ENCODE results near the gene SELENOP.

The SELENOP gene

DNA sequence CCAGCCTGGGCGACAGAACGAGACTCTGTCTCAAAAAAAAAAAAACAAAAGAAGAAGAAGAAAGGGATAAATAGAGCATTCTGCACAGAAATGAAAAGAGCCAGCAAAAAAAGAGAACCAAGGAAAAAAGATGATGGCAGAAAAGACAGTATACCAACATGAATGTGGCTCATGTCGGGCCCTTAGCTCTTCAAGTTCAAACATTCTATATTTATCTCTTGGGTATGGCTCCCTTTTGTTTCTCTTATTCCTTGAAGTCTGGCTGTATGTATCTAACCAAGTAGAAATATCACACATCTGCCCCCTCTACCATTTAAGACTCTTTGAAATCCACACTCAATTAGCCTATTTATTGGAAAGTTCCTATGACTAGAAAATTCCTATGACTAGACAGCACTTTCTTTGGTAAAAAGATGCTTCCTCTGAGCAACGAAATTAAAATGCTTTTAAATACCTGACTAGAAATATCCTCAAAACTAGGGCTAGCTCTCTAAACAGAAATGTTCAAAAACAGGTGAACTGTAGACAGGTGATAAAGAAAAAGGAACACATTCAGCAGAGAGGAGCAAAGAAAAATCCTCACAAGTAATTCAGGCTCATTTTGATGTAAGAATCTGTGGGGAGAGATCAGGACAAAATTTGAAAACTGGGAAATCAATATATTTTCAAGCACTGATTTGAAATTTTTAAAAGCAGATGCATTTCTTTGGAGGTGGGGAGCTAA is 2.6 kb downstream of the SELENOP start:
- ATAC-seq, result no peak
- no peak overlapping the region for H3K27ac Mint-ChIP-seq
- H3K4me1 Mint-ChIP-seq, result peaks cover 4% of the 10 kb centered on the region
- H3K9me3 Mint-ChIP-seq, result no peaks in the 10 kb centered on the region
- H3K27me3 Mint-ChIP-seq, result no peaks in the 10 kb centered on the region
- H3K4me3 Mint-ChIP-seq, result no peak overlapping the region
- DNase-seq, result no peak

DNA sequence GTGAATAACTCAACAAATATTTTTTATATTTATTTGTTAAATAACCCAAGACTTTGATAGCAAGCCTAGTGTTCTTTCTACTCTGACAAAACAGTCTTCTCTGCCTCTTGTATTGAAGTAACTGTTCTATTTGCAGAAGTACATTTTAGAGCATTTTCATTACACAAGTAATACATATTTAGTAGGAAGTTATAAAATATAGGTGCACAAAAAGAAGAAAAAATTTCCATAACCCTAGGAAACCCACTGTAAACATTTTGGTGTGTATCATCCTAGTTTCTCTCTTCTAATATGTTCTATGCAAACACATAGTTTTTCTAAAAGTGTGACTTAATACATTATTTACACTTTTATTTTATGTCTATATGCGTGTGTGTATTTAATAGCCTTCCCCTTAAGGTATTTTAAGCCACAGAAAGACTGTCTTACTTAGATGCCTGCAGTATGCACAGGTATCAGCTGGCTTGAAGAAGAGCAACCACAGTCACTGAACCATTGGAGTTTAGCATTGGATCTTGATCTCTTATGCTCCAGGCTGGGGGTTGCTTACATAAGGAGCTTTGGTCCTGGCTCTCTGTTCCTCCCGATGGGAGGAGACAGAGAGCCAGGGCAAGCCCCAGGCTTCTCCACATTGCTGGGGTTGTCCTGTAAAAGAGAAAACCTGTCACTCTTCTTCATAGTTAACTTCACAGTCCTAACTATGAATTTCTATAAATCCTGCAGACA is 3.8 kb downstream of the SELENOP start:
- Mint-ChIP-seq H3K9me3 (no peaks in the 10 kb centered on the region), H3K27ac (no peak overlapping the region), H3K27me3 (no peaks in the 10 kb centered on the region), H3K4me1 (peaks cover 4% of the 10 kb centered on the region), H3K4me3 (no peak overlapping the region)
- DNase-seq (no peak), ATAC-seq (no peak)

DNA sequence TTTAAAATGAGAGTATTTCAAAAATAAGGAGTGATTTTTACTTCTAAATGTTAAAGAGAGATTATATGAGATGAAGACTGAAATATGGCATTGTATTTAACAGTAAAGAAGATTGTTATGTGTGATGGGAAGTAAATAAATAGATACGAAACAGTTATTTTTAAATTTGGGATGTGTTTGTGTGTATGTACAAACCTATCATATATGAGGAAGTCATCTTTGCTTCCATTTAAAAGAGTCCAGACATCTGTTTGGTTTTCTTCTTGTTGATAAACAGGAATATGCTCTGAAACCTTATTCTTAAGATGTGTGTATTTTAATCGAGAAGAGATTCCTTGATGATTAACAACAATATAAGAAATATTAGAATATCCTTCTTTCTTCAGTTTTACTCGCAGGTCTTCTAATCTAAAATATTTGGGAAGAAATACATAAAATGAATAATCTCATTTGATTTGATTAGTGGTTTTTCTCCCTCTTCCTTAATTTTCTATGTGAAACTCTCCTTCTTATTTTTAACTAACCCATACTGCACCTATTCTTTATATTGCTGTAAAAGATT is 4.9 kb downstream of the SELENOP start:
- H3K27me3 Mint-ChIP-seq, result no peaks in the 10 kb centered on the region
- peaks cover 2% of the 10 kb centered on the region for H3K4me1 Mint-ChIP-seq

DNA sequence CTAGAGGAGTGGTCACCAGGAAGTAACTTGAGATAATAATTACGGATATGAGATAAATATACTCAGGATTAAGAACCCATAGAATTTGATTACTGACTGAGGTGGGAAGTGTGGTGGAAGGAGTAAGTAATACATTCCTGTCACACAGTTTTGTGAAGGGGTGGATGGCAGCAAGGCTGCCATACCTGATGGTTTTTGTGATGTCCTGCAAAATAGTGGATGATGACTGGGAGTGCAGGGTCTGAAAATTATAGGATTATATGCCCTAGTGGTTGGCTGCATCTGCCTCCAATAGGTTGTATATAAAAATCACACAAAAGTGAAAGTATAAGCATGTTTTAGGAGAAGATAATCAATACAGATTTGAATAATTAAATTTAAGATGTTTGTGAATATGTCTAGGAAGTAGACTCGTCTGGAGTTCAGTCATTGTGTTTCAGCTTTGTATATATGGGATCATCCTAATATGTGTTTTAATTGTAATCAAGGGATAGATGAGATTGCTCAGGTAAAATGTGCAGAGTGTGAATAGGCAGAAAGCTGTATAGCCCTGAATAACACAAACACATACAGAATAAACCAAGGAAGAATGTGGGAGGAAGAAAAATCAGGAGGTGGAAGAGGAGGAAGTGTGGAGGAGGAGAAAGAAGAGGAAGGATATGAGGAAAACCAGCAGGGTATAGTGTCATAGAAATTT is 5.5 kb downstream of the SELENOP start:
- ATAC-seq (no peak), DNase-seq (no peak)
- H3K4me3 Mint-ChIP-seq, result no peak overlapping the region
- no peaks in the 10 kb centered on the region for H3K4me1 Mint-ChIP-seq
- peak overlapping the region in 1 of 2 donors; percentile 15 for H3K27ac Mint-ChIP-seq
- H3K27me3 Mint-ChIP-seq, result no peaks in the 10 kb centered on the region
- no peaks in the 10 kb centered on the region for H3K9me3 Mint-ChIP-seq

More for the DNA sequence above, 4.9 kb downstream of the SELENOP start:
- no peak for DNase-seq
- no peak overlapping the region for H3K27ac Mint-ChIP-seq
- ATAC-seq, result no peak
- H3K9me3 Mint-ChIP-seq, result no peaks in the 10 kb centered on the region
- H3K4me3 Mint-ChIP-seq, result no peak overlapping the region

DNA sequence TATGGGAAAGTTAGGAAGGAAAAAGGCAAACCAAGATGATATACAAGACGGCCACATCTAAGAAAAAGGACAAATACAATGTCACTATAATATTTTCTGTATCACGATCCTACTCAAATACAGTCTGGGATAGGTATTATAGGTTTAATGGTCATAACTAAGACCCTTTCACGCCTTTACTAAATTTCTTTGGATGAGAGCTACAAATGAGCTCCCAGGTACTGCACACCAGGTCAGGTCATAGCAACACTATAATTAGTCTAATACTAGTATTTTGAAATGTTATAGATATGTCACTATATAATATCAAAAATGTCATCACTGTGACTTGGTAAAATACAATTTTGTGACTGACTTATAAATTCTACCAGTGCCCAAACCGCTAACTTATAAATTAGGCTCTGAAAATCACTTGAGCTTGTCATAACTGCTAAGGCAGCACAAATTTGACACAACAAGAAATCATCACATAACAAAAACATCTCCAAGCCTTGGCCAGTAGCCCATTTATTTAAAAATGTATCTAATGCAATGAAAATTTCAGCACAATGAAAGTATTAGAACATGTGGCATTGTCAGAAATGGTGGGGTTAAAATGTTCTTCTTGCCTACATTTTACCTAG is 6.9 kb downstream of the SELENOP start:
- ATAC-seq (no peak), DNase-seq (no peak)
- Mint-ChIP-seq H3K9me3 (no peaks in the 10 kb centered on the region), H3K27ac (no peak overlapping the region), H3K4me3 (no peak overlapping the region), H3K27me3 (no peaks in the 10 kb centered on the region), H3K4me1 (no peaks in the 10 kb centered on the region)

DNA sequence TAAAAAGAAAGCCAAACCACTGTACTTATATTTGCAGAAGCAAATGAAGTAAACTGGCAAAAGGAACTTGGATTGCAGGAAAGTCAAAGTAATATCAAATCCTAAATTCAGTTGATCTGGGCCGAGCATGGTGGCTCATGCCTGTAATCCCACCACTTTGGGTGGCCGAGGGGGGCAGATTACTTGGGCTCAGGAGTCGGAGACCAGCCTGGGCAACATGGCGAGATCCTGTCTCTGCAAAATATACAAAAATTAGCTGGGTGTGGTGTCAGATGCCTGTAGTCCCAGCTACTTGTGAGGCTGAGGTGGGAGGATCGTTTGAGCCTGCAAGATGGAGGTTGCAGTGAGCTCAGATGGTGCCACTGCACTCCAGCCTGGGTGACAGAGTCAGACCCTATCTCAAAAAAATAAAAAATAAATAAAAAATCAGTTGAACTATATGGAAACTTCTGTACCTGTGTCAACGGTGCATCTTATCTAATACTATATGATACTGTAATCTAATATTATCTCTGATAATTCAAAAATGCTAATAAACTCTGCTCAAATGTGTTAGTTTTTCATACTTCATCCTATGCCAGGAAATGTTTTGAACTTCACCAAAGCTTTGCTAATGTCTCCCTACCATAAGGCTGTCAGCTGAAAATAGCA is 10.1 kb downstream of the SELENOP start:
- Mint-ChIP-seq H3K4me3 (no peak overlapping the region), H3K27me3 (no peaks in the 10 kb centered on the region), H3K27ac (no peak overlapping the region), H3K4me1 (no peaks in the 10 kb centered on the region), H3K9me3 (no peaks in the 10 kb centered on the region)
- DNase-seq, result no peak
- no peak for ATAC-seq

DNA sequence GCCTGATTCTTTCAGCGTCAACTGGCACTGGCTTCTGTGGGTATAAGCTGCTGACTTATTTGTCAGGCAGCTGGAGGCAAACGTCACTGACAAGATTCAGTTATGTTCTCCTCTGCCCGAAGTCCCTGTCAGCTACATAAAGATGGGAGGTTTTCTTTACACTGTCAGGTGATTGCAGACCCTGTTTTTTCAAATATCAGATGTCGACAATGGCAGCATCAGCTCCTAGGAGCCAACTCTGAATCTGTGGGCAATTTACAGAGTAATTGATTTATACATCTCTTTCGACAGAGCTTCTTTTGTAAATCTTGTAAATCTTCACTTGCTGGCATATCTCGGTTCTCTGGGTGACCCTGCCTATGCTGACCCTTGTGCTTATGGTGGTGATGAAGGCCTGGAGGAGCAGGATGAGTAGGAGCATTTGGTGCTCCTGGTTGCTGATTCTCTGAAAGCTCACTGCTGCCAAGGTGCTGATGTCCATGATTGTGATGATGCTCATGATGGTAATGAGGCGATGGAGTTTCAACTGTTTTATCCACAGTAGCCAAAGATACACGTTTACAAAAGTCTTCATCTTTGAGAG is 10.9 kb downstream of the SELENOP start:
- Mint-ChIP-seq H3K9me3 (no peaks in the 10 kb centered on the region), H3K27ac (no peak overlapping the region), H3K4me3 (no peak overlapping the region), H3K4me1 (no peaks in the 10 kb centered on the region), H3K27me3 (no peaks in the 10 kb centered on the region)
- ATAC-seq (no peak), DNase-seq (no peak)

DNA sequence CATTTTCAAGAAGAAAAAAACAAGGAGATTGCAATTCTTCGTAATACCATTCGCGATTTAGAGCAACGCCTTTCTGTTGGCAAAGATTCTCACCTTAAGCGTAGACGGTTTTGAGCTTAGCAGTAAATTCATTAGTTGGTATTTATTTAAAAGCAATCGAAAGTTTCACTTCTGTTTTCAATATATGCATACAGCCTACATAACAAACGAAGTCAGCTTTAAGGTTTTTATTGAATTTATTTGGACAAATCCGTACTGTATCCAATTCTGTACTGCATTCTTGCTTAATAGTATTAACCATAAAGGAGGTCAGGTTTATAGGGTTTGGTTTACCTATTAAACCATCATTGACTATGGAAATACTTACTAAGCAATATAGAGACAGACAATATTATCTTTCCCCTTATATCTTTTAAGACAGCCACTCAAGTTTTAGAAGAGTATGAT is 12.0 kb downstream of the SELENOP start:
- Mint-ChIP-seq H3K9me3 (no peaks in the 10 kb centered on the region), H3K4me1 (no peaks in the 10 kb centered on the region), H3K4me3 (no peak overlapping the region), H3K27me3 (no peaks in the 10 kb centered on the region), H3K27ac (no peak overlapping the region)
- DNase-seq (no peak), ATAC-seq (no peak)

DNA sequence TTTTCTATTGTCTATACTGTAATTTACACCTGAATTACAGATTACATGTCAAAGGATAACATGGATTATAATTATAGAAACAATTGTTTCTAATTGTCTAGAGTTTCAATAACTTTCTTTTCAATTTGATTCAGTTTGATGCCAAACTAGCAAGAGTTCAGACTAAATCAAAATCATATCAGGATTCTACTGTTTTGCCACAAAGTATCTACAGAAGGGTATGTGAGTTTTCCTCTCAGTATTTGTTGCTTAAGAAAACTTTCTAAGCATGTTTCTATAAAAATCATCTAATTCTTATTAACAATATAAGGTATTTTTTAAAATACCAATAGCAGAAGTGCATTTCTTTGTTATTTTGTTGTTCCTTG is 12.5 kb downstream of the SELENOP start:
- DNase-seq, result no peak
- Mint-ChIP-seq H3K27ac (no peak overlapping the region), H3K27me3 (no peaks in the 10 kb centered on the region), H3K9me3 (peaks cover 0 to 3% of the 10 kb centered on the region in 2 donors), H3K4me1 (no peaks in the 10 kb centered on the region), H3K4me3 (no peak overlapping the region)
- ATAC-seq, result no peak

DNA sequence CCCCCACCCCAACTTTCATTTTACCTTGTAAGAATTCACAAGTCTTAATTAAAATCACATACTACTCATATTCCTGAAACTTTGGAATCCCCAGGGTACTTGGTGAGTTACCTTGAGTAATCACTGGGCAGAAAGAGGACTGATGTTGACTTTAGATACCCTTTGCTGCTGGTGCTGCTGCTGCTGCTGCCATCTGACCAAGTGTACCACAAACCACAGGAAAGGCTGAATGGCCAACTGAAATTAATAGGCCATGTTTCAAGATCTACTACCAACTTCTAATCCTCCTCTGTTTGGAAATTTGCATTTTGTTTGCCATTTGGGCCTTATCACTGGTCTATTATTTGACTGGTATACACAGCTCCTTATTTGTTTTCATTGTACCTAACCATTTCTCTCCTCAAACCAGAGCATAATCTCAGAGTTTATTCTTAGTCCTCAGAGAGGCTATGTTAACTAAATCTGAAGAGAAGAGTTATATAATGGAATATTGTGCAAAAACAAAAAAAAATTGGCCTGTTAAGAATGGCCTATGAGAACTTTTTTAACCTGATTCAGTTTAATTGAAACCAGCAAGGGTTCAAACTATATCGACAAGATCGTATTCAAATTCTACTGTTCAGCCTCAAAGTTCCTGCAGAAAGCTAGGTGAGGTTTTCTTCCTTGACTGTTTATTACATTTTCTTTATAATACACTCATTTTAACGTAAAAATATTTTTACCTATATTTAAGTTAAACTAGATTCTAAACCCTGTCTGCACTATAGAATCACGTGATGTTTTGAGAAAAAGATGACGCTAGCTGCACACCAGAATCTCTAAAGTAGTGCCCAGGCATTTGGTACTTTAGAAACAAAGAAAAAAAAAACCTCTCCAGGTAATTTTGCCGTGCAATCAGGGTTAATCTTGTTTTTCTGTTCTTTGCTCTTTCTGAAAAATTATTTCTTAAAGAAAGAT is 13.1 kb downstream of the SELENOP start:
- no peak overlapping the region for H3K27ac Mint-ChIP-seq
- H3K4me1 Mint-ChIP-seq, result no peaks in the 10 kb centered on the region
- peaks cover 0 to 10% of the 10 kb centered on the region in 2 donors for H3K9me3 Mint-ChIP-seq
- H3K27me3 Mint-ChIP-seq, result no peaks in the 10 kb centered on the region
- no peak for DNase-seq
- no peak overlapping the region for H3K4me3 Mint-ChIP-seq
- no peak for ATAC-seq

DNA sequence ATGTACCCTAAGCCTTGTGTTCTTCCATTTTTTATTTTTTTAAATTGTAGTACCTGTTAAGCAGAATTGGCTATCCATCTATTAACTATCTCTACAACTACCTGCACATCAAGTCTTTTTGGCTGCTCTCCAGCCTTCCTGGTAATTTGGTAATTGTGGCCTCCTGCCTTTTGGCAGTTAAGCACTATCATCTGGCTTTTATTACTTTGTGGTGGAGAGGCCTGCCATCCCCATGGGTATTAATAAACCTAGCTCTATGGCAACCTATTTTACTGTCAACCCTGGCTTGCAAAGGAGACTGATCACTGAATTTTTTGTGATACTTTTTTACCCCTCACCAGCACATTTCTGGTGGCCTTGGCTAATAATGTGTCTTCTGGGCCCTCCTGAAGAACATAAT is 20.5 kb downstream of the SELENOP start:
- DNase-seq (no peak), ATAC-seq (no peak)
- Mint-ChIP-seq H3K4me3 (no peak overlapping the region), H3K9me3 (peaks cover 18 to 47% of the 10 kb centered on the region in 2 donors), H3K27ac (no peak overlapping the region), H3K27me3 (no peaks in the 10 kb centered on the region), H3K4me1 (no peaks in the 10 kb centered on the region)

DNA sequence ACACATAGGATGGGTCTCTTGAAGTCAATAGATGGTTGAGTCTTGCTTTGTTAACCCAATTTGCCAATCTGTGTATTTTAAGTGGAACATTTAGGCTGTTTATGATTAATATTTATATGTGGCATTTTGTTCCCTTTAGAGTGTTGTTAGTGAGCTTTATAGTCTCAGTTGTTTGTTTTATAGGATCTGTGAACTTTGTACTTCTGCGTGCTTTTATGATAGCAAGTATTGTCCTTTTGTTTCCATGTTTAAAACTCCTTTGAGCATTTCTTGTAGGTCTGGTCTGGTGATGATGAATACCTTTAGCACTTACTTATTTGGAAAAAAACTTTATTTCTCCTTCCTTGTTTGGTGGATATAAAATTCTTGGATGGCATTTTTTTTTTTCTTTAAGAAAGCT is 23.8 kb downstream of the SELENOP start:
- H3K4me1 Mint-ChIP-seq, result no peaks in the 10 kb centered on the region
- H3K4me3 Mint-ChIP-seq, result no peak overlapping the region
- no peak for ATAC-seq
- H3K27me3 Mint-ChIP-seq, result no peaks in the 10 kb centered on the region
- no peak for DNase-seq
- no peak overlapping the region for H3K27ac Mint-ChIP-seq
- H3K9me3 Mint-ChIP-seq, result peaks cover 23 to 45% of the 10 kb centered on the region in 2 donors

DNA sequence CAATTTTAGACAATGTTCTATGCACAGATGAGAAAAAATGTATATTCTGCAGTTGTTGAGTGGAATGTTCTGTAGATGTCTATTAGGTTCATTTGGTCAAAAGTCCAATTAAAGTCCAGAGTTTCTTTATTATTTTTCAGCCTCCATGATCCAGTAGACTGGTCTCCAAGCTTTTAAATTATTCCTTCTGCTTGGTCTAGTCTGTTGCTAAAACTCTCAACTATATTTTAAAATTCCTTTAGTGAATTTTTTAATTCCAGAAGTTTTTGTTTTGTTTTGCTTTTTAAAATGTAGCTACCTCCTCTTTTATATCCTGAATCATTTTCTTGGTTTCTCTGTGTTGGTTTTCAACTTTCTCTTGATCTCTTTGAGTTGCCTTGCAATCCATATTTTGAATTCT is 24.6 kb downstream of the SELENOP start:
- Mint-ChIP-seq H3K4me3 (no peak overlapping the region), H3K27me3 (no peaks in the 10 kb centered on the region), H3K4me1 (no peaks in the 10 kb centered on the region), H3K9me3 (peaks cover 23 to 45% of the 10 kb centered on the region in 2 donors), H3K27ac (no peak overlapping the region)
- DNase-seq, result no peak
- ATAC-seq, result no peak

DNA sequence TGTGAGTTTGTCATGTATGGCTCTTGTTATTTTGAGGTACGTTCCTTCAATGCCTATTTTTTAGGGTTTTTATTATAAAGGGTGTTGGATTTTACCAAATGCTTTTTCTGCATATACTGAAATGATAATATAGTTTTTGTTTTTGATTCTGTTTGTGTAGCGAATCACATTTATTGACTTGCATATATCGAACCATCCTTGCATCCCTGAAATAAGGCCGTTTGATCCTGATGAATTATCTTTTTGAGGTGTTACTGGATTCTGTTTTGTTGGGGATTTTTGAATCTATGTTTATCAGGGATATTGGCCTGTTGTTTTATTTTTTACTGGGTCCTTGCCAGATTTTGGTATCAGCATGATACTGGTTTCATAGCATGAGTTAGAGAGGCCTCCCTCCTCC is 25.9 kb downstream of the SELENOP start:
- Mint-ChIP-seq H3K4me1 (no peaks in the 10 kb centered on the region), H3K4me3 (no peak overlapping the region), H3K9me3 (peaks cover 23 to 38% of the 10 kb centered on the region in 2 donors), H3K27ac (no peak overlapping the region), H3K27me3 (no peaks in the 10 kb centered on the region)
- no peak for ATAC-seq
- no peak for DNase-seq
